Measurements from ENCODE around the gene PGBD5. TPM values are rescaled to one million over a fixed set of nuclear protein-coding genes. Genes with fewer than 3 reads are reported as not detected.

The PGBD5 gene
- total RNA-seq, 3 donors from 2014 or later (not counting 1 experiment from before 2014, with no cell fraction given), result 0.02 to 0.90 TPM; not detected in 1

DNA sequence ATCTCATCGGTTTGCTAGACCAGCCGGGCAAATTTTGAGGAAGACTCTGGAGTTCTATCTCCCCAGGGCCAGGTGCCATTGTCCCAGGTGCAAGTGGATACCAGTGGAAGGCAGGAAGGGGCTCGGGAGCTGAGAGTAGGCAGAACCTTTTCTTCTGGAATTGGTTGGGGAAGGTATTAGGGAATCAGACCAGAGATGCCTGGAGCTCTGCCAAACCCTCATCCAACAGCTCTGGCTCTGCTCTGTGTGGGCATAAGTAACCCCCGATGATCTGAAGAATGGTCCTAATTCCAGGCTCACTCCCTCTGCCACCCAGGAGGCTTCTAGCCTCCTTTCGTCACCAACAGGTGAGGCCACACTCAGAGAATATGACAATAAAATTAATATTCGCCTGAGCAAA, 69.9 kb downstream of the PGBD5 start:
- Histone ChIP-seq H3K4me1 (ENCODE audit: control insufficient read depth, insufficient read depth, low read length) (no peaks in the 10 kb centered on the region), H3K9me3 (ENCODE audit: control insufficient read depth, insufficient read depth, low read length) (no peaks in the 10 kb centered on the region), H3K27ac (ENCODE audit: low read length) (no peak overlapping the region), H3K36me3 (ENCODE audit: control insufficient read depth, insufficient read depth, low read length) (no peaks in the 10 kb centered on the region), H3K27me3 (ENCODE audit: control insufficient read depth, insufficient read depth, low read length) (no peaks in the 10 kb centered on the region), H3K4me3 (ENCODE audit: low read length) (no peak overlapping the region)
- WGBS (ENCODE audit: insufficient coverage), result 83% methylated on average over 6 of the region's 6 CpGs
- no peaks in the 10 kb centered on the region for H3K9me3 Mint-ChIP-seq
- no peak overlapping the region for H3K27ac Mint-ChIP-seq
- no peaks in the 10 kb centered on the region for H3K36me3 Mint-ChIP-seq
- TF ChIP-seq, protein P1, sequence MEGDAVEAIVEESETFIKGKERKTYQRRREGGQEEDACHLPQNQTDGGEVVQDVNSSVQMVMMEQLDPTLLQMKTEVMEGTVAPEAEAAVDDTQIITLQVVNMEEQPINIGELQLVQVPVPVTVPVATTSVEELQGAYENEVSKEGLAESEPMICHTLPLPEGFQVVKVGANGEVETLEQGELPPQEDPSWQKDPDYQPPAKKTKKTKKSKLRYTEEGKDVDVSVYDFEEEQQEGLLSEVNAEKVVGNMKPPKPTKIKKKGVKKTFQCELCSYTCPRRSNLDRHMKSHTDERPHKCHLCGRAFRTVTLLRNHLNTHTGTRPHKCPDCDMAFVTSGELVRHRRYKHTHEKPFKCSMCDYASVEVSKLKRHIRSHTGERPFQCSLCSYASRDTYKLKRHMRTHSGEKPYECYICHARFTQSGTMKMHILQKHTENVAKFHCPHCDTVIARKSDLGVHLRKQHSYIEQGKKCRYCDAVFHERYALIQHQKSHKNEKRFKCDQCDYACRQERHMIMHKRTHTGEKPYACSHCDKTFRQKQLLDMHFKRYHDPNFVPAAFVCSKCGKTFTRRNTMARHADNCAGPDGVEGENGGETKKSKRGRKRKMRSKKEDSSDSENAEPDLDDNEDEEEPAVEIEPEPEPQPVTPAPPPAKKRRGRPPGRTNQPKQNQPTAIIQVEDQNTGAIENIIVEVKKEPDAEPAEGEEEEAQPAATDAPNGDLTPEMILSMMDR (IDR thresholded peaks at IDR 0.05), result no peak
- DNase-seq (no peak), ATAC-seq (no peak)
- no peaks in the 10 kb centered on the region for H3K4me1 Mint-ChIP-seq
- intact Hi-C loops (cut with micrococcal nuclease), result no loop called here
- peaks cover 0 to 6% of the 10 kb centered on the region in 2 donors for H3K27me3 Mint-ChIP-seq (ENCODE audit: low read depth in 2 of 2)
- no peak overlapping the region for H3K4me3 Mint-ChIP-seq

DNA sequence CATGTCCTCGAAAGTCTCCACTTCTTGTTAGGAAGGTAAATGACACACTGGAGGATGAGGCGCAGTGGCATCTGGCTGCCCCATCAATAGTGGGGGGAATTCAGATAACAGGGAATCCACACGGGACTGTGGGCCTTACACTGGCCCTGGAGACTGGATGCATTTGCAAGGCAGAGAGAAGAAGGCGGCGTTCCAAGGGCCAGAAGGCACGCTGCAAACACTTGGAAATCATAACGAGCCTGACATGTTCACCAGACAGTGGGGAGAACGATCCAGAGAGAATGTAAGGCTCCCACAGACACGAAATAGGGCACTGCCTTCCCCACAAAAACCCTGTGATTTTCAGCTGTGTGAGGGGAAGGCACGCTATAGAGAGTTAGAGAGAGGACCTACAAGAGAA, 70.5 kb downstream of the PGBD5 start:
- no peaks in the 10 kb centered on the region for H3K4me1 Mint-ChIP-seq
- TF ChIP-seq, protein P1 (IDR thresholded peaks at IDR 0.05), result no peak
- no peak overlapping the region for H3K4me3 ChIP-seq (ENCODE audit: low read length)
- WGBS (ENCODE audit: insufficient coverage), result 76% methylated on average over 10 of the region's 10 CpGs
- DNase-seq (no peak), ATAC-seq (no peak)
- no peaks in the 10 kb centered on the region for H3K4me1 ChIP-seq (ENCODE audit: control insufficient read depth, insufficient read depth, low read length)
- H3K36me3 Mint-ChIP-seq, result no peaks in the 10 kb centered on the region
- H3K27me3 ChIP-seq (ENCODE audit: control insufficient read depth, insufficient read depth, low read length), result no peaks in the 10 kb centered on the region
- intact Hi-C loops (cut with micrococcal nuclease), result no loop called here
- no peaks in the 10 kb centered on the region for H3K9me3 ChIP-seq (ENCODE audit: control insufficient read depth, insufficient read depth, low read length)
- H3K36me3 ChIP-seq (ENCODE audit: control insufficient read depth, insufficient read depth, low read length), result no peaks in the 10 kb centered on the region
- no peak overlapping the region for H3K4me3 Mint-ChIP-seq
- H3K27ac ChIP-seq (ENCODE audit: low read length), result no peak overlapping the region
- no peaks in the 10 kb centered on the region for H3K9me3 Mint-ChIP-seq
- H3K27me3 Mint-ChIP-seq (ENCODE audit: low read depth in 2 of 2), result peaks cover 0 to 6% of the 10 kb centered on the region in 2 donors
- no peak overlapping the region for H3K27ac Mint-ChIP-seq

DNA sequence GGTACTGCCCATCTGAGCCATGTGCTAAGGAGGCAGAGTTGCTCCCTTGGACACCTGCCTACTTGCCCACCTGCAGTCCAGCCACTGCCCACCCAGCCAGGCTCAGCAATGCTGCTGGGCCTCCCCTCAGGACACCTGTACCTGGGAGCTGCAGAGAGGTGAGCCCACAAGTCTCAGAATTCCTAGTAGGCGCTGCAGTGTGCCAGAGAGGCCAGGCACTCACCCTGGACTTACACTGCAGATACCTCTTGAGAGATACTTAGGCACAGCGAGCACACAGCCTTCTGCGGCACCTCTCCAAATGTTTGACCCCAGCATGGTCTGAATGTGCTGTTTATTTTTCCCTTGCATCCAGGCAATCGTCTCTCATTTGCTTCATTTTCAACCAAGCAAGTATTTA, 71.0 kb downstream of the PGBD5 start:
- H3K4me3 Mint-ChIP-seq, result no peak overlapping the region
- Histone ChIP-seq H3K27ac (ENCODE audit: low read length) (no peak overlapping the region), H3K27me3 (ENCODE audit: control insufficient read depth, insufficient read depth, low read length) (no peaks in the 10 kb centered on the region), H3K9me3 (ENCODE audit: control insufficient read depth, insufficient read depth, low read length) (no peaks in the 10 kb centered on the region), H3K36me3 (ENCODE audit: control insufficient read depth, insufficient read depth, low read length) (no peaks in the 10 kb centered on the region), H3K4me3 (ENCODE audit: low read length) (no peak overlapping the region), H3K4me1 (ENCODE audit: control insufficient read depth, insufficient read depth, low read length) (no peaks in the 10 kb centered on the region)
- no peaks in the 10 kb centered on the region for H3K36me3 Mint-ChIP-seq
- no peaks in the 10 kb centered on the region for H3K4me1 Mint-ChIP-seq
- 78% methylated on average over 4 of the region's 4 CpGs for WGBS (ENCODE audit: insufficient coverage)
- H3K9me3 Mint-ChIP-seq, result no peaks in the 10 kb centered on the region
- ATAC-seq (no peak), DNase-seq (no peak)
- intact Hi-C loops (cut with micrococcal nuclease), result no loop called here
- TF ChIP-seq, protein P1 (IDR thresholded peaks at IDR 0.05), result no peak
- H3K27me3 Mint-ChIP-seq (ENCODE audit: low read depth in 2 of 2), result peaks cover 0 to 6% of the 10 kb centered on the region in 2 donors
- H3K27ac Mint-ChIP-seq, result no peak overlapping the region

DNA sequence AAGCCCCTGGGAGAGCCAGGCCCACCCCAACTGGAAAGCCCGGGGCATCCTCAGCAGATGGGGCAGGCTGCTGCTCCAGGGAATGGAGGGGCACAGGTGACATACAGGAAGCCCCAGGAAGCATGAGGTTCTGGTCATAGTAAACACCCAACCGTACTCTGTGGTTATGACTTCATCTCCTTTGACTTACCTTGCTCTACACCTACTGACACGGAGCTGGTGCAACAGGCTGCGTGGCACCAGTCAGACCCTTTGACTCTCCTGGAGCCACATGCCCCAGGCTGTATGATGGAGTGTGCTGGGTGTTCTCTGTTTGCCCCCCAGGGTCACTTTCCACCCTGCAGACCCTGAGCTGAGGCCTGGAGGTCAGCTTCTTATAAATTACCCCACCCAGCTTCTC, 72.1 kb downstream of the PGBD5 start:
- DNase-seq, result no peak
- no peaks in the 10 kb centered on the region for H3K36me3 Mint-ChIP-seq
- no peak overlapping the region for H3K27ac Mint-ChIP-seq
- no peak overlapping the region for H3K4me3 Mint-ChIP-seq
- Histone ChIP-seq H3K27me3 (ENCODE audit: control insufficient read depth, insufficient read depth, low read length) (no peaks in the 10 kb centered on the region), H3K4me1 (ENCODE audit: control insufficient read depth, insufficient read depth, low read length) (no peaks in the 10 kb centered on the region), H3K9me3 (ENCODE audit: control insufficient read depth, insufficient read depth, low read length) (no peaks in the 10 kb centered on the region), H3K27ac (ENCODE audit: low read length) (no peak overlapping the region), H3K36me3 (ENCODE audit: control insufficient read depth, insufficient read depth, low read length) (no peaks in the 10 kb centered on the region), H3K4me3 (ENCODE audit: low read length) (no peak overlapping the region)
- no peak for ATAC-seq
- peaks cover 0 to 6% of the 10 kb centered on the region in 2 donors for H3K27me3 Mint-ChIP-seq (ENCODE audit: low read depth in 2 of 2)
- no peaks in the 10 kb centered on the region for H3K4me1 Mint-ChIP-seq
- intact Hi-C loops (cut with micrococcal nuclease), result no loop called here
- TF ChIP-seq, protein P1 (IDR thresholded peaks at IDR 0.05), result no peak
- no peaks in the 10 kb centered on the region for H3K9me3 Mint-ChIP-seq
- 85% methylated on average over 4 of the region's 4 CpGs for WGBS (ENCODE audit: insufficient coverage)
